K562 (cell line): Measurements from ENCODE around the gene SERPINF2. TPM values are rescaled to one million over a fixed set of nuclear protein-coding genes. Genes with fewer than 3 reads are reported as not detected.
A peak's percentile ranks its signal among the peaks of the same experiment; 100 is the strongest.

Experiments
- BRF1 ChIP-seq: IDR thresholded peaks from 3 replicates; pipeline ENCODE4 v1.6.1; 2011; ENCODE audit warnings: borderline replicate concordance, mild to moderate bottlenecking; ENCODE audit not compliant: insufficient read length; ENCODE audit errors: extremely low read depth
- CEBPB ChIP-seq: fragments of 450-650 bp; IDR thresholded peaks from 2 replicates; pipeline ENCODE4 v1.6.1; 2016; ENCODE audit warnings: missing genetic modification characterization, missing compliant biosample characterization
- CREM ChIP-seq: IDR thresholded peaks from 2 replicates; pipeline ENCODE4 v1.6.1; 2014; ENCODE audit warnings: antibody characterized with exemption, low read depth
- CSDE1 ChIP-seq, 2 experiments: fragments of 450-650 bp; IDR thresholded peaks; 2 replicates each; pipeline ENCODE4 v1.6.1; 2016; ENCODE audit warnings: mild to moderate bottlenecking in 1 of 2
- MAFG ChIP-seq: fragments of 450-650 bp; conservative IDR thresholded peaks from 2 replicates; pipeline ENCODE4 v1.6.1; 2016; ENCODE audit warnings: missing genetic modification characterization, missing compliant biosample characterization
- MED1 ChIP-seq: sonication (generic); formaldehyde crosslinking; IDR thresholded peaks from 2 replicates; pipeline ENCODE4 v1.8.1; 2023; ENCODE audit warnings: missing genetic modification reagents, borderline replicate concordance
- NBN ChIP-seq: fragments of 450-650 bp; IDR thresholded peaks from 2 replicates; pipeline ENCODE4 v1.6.1; 2016; ENCODE audit warnings: low read depth, mild to moderate bottlenecking
- NRF1 ChIP-seq, 2 experiments: fragments of 450-650 bp; IDR thresholded peaks in 1 of 2; conservative IDR thresholded peaks in 1 of 2; 2 replicates each; pipeline ENCODE4 v1.6.1; 2014; ENCODE audit warnings: mild to moderate bottlenecking in 2 of 2
- RAD21 ChIP-seq, 2 experiments: fragments of 250-450 bp in 1 of 2; fragments of 450-650 bp in 1 of 2; sonication (Bioruptor Pico) in 1 of 2; formaldehyde crosslinking in 1 of 2; IDR thresholded peaks in 1 of 2; conservative IDR thresholded peaks in 1 of 2; 2 replicates each; pipeline versions ENCODE4 v1.4.0 to v1.8.0; 2020 to 2022; ENCODE audit warnings: mild to moderate bottlenecking in 2 of 2, moderate library complexity in 1 of 2
- SIN3A ChIP-seq, 2 experiments: fragments of 150-350 bp in 1 of 2; IDR thresholded peaks; 2 replicates each; pipeline ENCODE4 v1.6.1; 2011 to 2016; ENCODE audit warnings: borderline replicate concordance in 2 of 2, low read depth in 2 of 2, low read length in 2 of 2, mild to moderate bottlenecking in 2 of 2, moderate library complexity in 2 of 2; ENCODE audit not compliant: control insufficient read depth in 1 of 2
- SP1 ChIP-seq: sonication (generic); formaldehyde crosslinking; IDR thresholded peaks from 2 replicates; pipeline ENCODE4 v1.8.1; 2022; ENCODE audit warnings: mild to moderate bottlenecking, missing genetic modification reagents
- SRSF9 ChIP-seq: fragments of 200-400 bp; formaldehyde crosslinking; IDR thresholded peaks from 2 replicates; pipeline ENCODE4 v1.6.1; 2017; ENCODE audit warnings: low read depth, low read length, borderline replicate concordance
- ZBTB17 ChIP-seq: fragments of 450-650 bp; formaldehyde crosslinking; IDR thresholded peaks from 2 replicates; pipeline ENCODE4 v1.4.0; 2020; ENCODE audit warnings: mild to moderate bottlenecking
- ZNF583 ChIP-seq: fragments of 250-450 bp; sonication (Bioruptor Pico); IDR thresholded peaks from 2 replicates; pipeline ENCODE4 v1.4.0; 2020
- polyA plus RNA-seq, 8 experiments: library from polyadenylated mRNA; depleted of rRNA in 4 of 8; stranded (reverse) in 5 of 8; unstranded in 3 of 8; fragments of >200 nt; fragmentation: Nextera tagmentation in 2 of 8; fragmentation: Illumina TruSeq in 1 of 8; extraction: Ambion mirVana in 2 of 8; extraction: Trizol in 1 of 8; gene quantifications; 2 replicates each; pipeline versions ENCODE4 v1.2.1 to v1.2.3, GENCODE V29; 2011 to 2014; ENCODE audit warnings: inconsistent platforms in 1 of 8, missing spikeins in 1 of 8
- total RNA-seq, 7 experiments: library from RNA; depleted of rRNA in 6 of 7; stranded (reverse); fragments of >200 nt in 6 of 7; fragmentation: Illumina TruSeq in 2 of 7; extraction: Trizol in 2 of 7; gene quantifications; 2 replicates each; pipeline versions ENCODE4 v1.2.1 to v1.2.3, GENCODE V29; 2011 to 2021; ENCODE audit warnings: low replicate concordance in 1 of 7
- TF ChIP-seq, protein P1 (sequence below): fragments of 450-650 bp; IDR thresholded peaks from 2 replicates; pipeline ENCODE4 v1.6.1; 2016; ENCODE audit warnings: low read depth, mild to moderate bottlenecking, moderate library complexity
- TF ChIP-seq, protein P2 (sequence below): fragments of 250-450 bp; sonication (Bioruptor Pico); IDR thresholded peaks from 2 replicates; pipeline ENCODE4 v1.8.0; 2021; ENCODE audit warnings: mild to moderate bottlenecking, moderate library complexity
- TF ChIP-seq, protein P3 (sequence below), 3 experiments: IDR thresholded peaks in 2 of 3; conservative IDR thresholded peaks in 1 of 3; 2 replicates each; pipeline ENCODE4 v1.5.1; 2011 to 2012; ENCODE audit warnings: low read length in 3 of 3, mild to moderate bottlenecking in 3 of 3, control low read depth in 2 of 3, improper control_type of control experiment in 1 of 3, inconsistent platforms in 1 of 3, low read depth in 1 of 3, mixed read lengths in 1 of 3, moderate library complexity in 1 of 3; ENCODE audit not compliant: insufficient read depth in 2 of 3
- TF ChIP-seq, protein P4 (sequence below): fragments of 450-650 bp; IDR thresholded peaks from 2 replicates; pipeline ENCODE4 v1.6.1; 2017; ENCODE audit warnings: antibody characterized with exemption, mild to moderate bottlenecking

The SERPINF2 gene
- total and polyA plus RNA-seq, 9 of the 15 experiments (the other 6 are each of a cell fraction or from before 2014, with no cell fraction given): 0.22 TPM; not detected in 8

DNA sequence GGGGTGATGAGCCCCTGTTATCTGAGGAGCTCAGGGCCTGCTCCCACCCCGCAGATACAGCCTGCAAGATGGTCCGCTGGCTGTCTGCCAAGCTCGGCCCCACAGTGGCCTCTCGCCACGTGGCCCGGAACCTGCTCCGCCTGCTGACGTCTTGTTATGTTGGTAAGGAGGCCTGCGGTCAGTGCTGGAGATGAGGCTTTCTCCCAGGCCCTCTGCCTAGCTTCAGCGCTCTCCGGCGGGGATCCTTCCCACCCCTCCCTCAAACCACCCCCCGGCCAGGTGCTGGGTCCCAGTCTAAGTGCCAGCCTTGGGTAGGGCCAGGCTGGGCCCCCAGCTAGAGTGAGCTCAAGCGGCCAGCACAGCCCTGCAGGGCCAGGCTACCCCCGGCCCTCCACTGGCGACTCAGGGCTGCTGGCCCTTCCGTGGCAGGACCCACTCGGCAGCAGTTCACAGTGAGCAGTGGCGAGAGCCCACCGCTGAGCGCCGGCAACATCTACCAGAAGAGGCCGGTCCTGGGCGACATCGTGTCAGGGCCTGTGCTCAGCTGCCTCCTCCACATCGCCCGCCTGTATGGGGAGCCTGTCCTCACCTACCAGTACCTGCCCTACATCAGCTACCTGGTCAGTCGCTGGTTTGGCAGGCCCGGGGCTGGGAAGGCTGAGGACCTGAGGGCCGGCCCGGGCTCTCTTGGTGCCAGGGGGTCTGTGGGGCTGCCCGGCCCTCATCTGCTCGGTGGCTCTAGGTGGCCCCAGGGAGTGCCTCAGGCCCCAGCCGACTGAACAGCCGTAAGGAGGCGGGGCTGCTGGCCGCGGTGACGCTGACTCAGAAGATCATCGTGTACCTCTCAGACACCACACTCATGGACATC is 12.1 kb upstream of the SERPINF2 start (continued):
- TF ChIP-seq, protein P1, sequence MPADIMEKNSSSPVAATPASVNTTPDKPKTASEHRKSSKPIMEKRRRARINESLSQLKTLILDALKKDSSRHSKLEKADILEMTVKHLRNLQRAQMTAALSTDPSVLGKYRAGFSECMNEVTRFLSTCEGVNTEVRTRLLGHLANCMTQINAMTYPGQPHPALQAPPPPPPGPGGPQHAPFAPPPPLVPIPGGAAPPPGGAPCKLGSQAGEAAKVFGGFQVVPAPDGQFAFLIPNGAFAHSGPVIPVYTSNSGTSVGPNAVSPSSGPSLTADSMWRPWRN: peak; percentile 57; the same call in 1 of the 2 replicates
- TF ChIP-seq ZBTB17 (CRISPR knock-in tag) (0 out of 2 replicates have a peak, but pooled peaks have one; percentile 12), NBN (no peak), CSDE1 (IDR thresholded peaks at IDR 0.05) (no peak), BRF1 (no peak), CREM (peak; percentile 76), CEBPB (no peak), MAFG (tag) (no peak), MED1 (CRISPR knock-in tag) (no peak), RAD21 (CRISPR knock-in tag; conservative IDR thresholded peaks at IDR 0.05 in 1 of 2, IDR thresholded peaks at IDR 0.05 in 1 of 2) (peak in 1 of 2 experiments; percentile 14; a peak in 1 of 4 replicates), SP1 (CRISPR knock-in tag) (peak; percentile 55), ZNF583 (CRISPR knock-in tag) (no peak), SRSF9 (no peak), NRF1 (conservative IDR thresholded peaks at IDR 0.05 in 1 of 2, IDR thresholded peaks at IDR 0.05 in 1 of 2) (peak in 1 of 2 experiments; percentile 43; a peak in 2 of 4 replicates), SIN3A (IDR thresholded peaks at IDR 0.05; ENCODE audit: borderline replicate concordance in 2 of 2, control insufficient read depth in 1 of 2, low read depth in 2 of 2, low read length in 2 of 2) (0 out of 4 replicates have a peak, but pooled peaks of 1 of the 2 experiments have one; percentile 22)
- TF ChIP-seq, protein P2, sequence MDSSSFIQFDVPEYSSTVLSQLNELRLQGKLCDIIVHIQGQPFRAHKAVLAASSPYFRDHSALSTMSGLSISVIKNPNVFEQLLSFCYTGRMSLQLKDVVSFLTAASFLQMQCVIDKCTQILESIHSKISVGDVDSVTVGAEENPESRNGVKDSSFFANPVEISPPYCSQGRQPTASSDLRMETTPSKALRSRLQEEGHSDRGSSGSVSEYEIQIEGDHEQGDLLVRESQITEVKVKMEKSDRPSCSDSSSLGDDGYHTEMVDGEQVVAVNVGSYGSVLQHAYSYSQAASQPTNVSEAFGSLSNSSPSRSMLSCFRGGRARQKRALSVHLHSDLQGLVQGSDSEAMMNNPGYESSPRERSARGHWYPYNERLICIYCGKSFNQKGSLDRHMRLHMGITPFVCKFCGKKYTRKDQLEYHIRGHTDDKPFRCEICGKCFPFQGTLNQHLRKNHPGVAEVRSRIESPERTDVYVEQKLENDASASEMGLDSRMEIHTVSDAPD (CRISPR knock-in tag): no peak
- TF ChIP-seq, protein P3, sequence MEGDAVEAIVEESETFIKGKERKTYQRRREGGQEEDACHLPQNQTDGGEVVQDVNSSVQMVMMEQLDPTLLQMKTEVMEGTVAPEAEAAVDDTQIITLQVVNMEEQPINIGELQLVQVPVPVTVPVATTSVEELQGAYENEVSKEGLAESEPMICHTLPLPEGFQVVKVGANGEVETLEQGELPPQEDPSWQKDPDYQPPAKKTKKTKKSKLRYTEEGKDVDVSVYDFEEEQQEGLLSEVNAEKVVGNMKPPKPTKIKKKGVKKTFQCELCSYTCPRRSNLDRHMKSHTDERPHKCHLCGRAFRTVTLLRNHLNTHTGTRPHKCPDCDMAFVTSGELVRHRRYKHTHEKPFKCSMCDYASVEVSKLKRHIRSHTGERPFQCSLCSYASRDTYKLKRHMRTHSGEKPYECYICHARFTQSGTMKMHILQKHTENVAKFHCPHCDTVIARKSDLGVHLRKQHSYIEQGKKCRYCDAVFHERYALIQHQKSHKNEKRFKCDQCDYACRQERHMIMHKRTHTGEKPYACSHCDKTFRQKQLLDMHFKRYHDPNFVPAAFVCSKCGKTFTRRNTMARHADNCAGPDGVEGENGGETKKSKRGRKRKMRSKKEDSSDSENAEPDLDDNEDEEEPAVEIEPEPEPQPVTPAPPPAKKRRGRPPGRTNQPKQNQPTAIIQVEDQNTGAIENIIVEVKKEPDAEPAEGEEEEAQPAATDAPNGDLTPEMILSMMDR (IDR thresholded peaks at IDR 0.05 in 2 of 3, conservative IDR thresholded peaks at IDR 0.05 in 1 of 3; ENCODE audit: insufficient read depth in 2 of 3, low read depth in 1 of 3, low read length in 3 of 3): 0 out of 6 replicates have a peak, but pooled peaks of 2 of the 3 experiments have one; percentile 9 to 13
- TF ChIP-seq, protein P4, sequence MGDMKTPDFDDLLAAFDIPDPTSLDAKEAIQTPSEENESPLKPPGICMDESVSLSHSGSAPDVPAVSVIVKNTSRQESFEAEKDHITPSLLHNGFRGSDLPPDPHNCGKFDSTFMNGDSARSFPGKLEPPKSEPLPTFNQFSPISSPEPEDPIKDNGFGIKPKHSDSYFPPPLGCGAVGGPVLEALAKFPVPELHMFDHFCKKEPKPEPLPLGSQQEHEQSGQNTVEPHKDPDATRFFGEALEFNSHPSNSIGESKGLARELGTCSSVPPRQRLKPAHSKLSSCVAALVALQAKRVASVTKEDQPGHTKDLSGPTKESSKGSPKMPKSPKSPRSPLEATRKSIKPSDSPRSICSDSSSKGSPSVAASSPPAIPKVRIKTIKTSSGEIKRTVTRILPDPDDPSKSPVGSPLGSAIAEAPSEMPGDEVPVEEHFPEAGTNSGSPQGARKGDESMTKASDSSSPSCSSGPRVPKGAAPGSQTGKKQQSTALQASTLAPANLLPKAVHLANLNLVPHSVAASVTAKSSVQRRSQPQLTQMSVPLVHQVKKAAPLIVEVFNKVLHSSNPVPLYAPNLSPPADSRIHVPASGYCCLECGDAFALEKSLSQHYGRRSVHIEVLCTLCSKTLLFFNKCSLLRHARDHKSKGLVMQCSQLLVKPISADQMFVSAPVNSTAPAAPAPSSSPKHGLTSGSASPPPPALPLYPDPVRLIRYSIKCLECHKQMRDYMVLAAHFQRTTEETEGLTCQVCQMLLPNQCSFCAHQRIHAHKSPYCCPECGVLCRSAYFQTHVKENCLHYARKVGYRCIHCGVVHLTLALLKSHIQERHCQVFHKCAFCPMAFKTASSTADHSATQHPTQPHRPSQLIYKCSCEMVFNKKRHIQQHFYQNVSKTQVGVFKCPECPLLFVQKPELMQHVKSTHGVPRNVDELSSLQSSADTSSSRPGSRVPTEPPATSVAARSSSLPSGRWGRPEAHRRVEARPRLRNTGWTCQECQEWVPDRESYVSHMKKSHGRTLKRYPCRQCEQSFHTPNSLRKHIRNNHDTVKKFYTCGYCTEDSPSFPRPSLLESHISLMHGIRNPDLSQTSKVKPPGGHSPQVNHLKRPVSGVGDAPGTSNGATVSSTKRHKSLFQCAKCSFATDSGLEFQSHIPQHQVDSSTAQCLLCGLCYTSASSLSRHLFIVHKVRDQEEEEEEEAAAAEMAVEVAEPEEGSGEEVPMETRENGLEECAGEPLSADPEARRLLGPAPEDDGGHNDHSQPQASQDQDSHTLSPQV: peak; percentile 95
